IMR-90 (cell line): Measurements from ENCODE around the gene CAMK2B. TPM values are rescaled to one million over a fixed set of nuclear protein-coding genes. Genes with fewer than 3 reads are reported as not detected.

ENCODE experiments used
- ATAC-seq: fragments of 200-7000 bp; cut with Tn5 transposase; 2 replicates; pipeline ENCODE4 v1.9.1; 2020; ENCODE audit warnings: low read depth, mild to moderate bottlenecking, moderate library complexity
- BruUV-seq: library from RNA; stranded (reverse); fragments of 400-500 nt; replicated peaks from 2 replicates; lab custom pipeline; 2021; lab: Mats Ljungman, UMichigan
- CTCF ChIA-PET: fragments of 300-600 bp; formaldehyde crosslinking; extraction: SDS; loops from one replicate; lab custom pipeline; 2021; ENCODE audit warnings: antibody characterized with exemption; lab: Yijun Ruan, JAX
- POLR2A ChIA-PET: fragments of 300-600 bp; sonication (Branson Sonifier 250); formaldehyde crosslinking; loops from one replicate; lab custom pipeline; 2022; ENCODE audit warnings: antibody characterized with exemption; ENCODE audit not compliant: unreplicated experiment; lab: Charles Lee
- DNase-seq: peaks from one replicate; pipeline ENCODE4 v3.0.0; 2013
- H2AFZ ChIP-seq: replicated peaks from 2 replicates; pipeline ENCODE3; 2013; ENCODE audit warnings: low read length, mild to moderate bottlenecking; ENCODE audit not compliant: poor library complexity
- H2AK5ac ChIP-seq: 2 replicates; pipeline ENCODE4 v1.6.1; 2013; ENCODE audit warnings: low read depth, low read length, inconsistent platforms
- H2AK9ac ChIP-seq: replicated peaks from 2 replicates; pipeline ENCODE3; 2013; ENCODE audit warnings: mild to moderate bottlenecking, low read depth, low read length, moderate library complexity; ENCODE audit not compliant: poor library complexity
- H2BK120ac ChIP-seq: 2 replicates; pipeline ENCODE4 v1.6.1; 2013; ENCODE audit warnings: low read depth, low read length, inconsistent platforms
- H2BK15ac ChIP-seq: 3 replicates; pipeline ENCODE4 v1.6.1; 2013; ENCODE audit warnings: low read depth, low read length, inconsistent platforms
- H2BK20ac ChIP-seq: 2 replicates; pipeline ENCODE4 v1.6.1; 2013; ENCODE audit warnings: low read depth, mild to moderate bottlenecking, inconsistent platforms, low read length, moderate library complexity
- H2BK5ac ChIP-seq: 2 replicates; pipeline ENCODE4 v1.6.1; 2013; ENCODE audit warnings: mild to moderate bottlenecking, low read depth, low read length, inconsistent platforms; ENCODE audit not compliant: poor library complexity, severe bottlenecking
- H3K14ac ChIP-seq: replicated peaks from 2 replicates; pipeline ENCODE4 v1.6.1; 2013; ENCODE audit warnings: low read depth, low read length, inconsistent platforms
- H3K18ac ChIP-seq: 2 replicates; pipeline ENCODE4 v1.6.1; 2013; ENCODE audit warnings: low read depth, low read length, control low read depth
- H3K23ac ChIP-seq: 2 replicates; pipeline ENCODE4 v1.6.1; 2013; ENCODE audit warnings: low read depth, low read length, inconsistent platforms
- H3K27ac ChIP-seq: 2 replicates; pipeline ENCODE4 v1.5.1; 2013; ENCODE audit warnings: mild to moderate bottlenecking, control low read depth, low read length; ENCODE audit not compliant: insufficient read depth
- H3K27me3 ChIP-seq: 2 replicates; pipeline ENCODE4 v1.6.1; 2013; ENCODE audit warnings: low read length; ENCODE audit not compliant: control insufficient read depth, insufficient read depth
- H3K36me3 ChIP-seq: 2 replicates; pipeline ENCODE4 v1.6.1; 2013; ENCODE audit warnings: low read length, mixed read lengths; ENCODE audit not compliant: control insufficient read depth, insufficient read depth
- H3K4ac ChIP-seq: 2 replicates; pipeline ENCODE4 v1.6.1; 2013; ENCODE audit warnings: low read depth, low read length, inconsistent platforms
- H3K4me1 ChIP-seq: 2 replicates; pipeline ENCODE4 v1.6.1; 2013; ENCODE audit warnings: low read length, mixed read lengths; ENCODE audit not compliant: control insufficient read depth, insufficient read depth
- H3K4me2 ChIP-seq: 2 replicates; pipeline ENCODE4 v1.6.1; 2013; ENCODE audit warnings: low read depth, mild to moderate bottlenecking, control low read depth, low read length, moderate library complexity
- H3K4me3 ChIP-seq: 2 replicates; pipeline ENCODE4 v1.5.1; 2013; ENCODE audit warnings: low read depth, mild to moderate bottlenecking, control low read depth, low read length, moderate library complexity; ENCODE audit not compliant: insufficient read depth
- H3K56ac ChIP-seq: 2 replicates; pipeline ENCODE4 v1.6.1; 2013; ENCODE audit warnings: low read length, inconsistent platforms; ENCODE audit not compliant: insufficient read depth; ENCODE audit errors: extremely low read depth
- H3K79me1 ChIP-seq, 2 experiments: 2 replicates each; pipeline ENCODE4 v1.6.1; 2013; ENCODE audit warnings: low read length in 2 of 2, inconsistent platforms in 1 of 2, low read depth in 1 of 2
- H3K9ac ChIP-seq: 2 replicates; pipeline ENCODE4 v1.6.1; 2013; ENCODE audit warnings: low read depth, low read length, control low read depth
- H3K9me1 ChIP-seq: 2 replicates; pipeline ENCODE4 v1.6.1; 2013; ENCODE audit warnings: low read length, inconsistent platforms; ENCODE audit not compliant: insufficient read depth
- H3K9me3 ChIP-seq: 2 replicates; pipeline ENCODE4 v1.6.1; 2013; ENCODE audit warnings: low read length; ENCODE audit not compliant: control insufficient read depth, insufficient read depth
- H4K20me1 ChIP-seq: 2 replicates; pipeline ENCODE4 v1.6.1; 2013; ENCODE audit warnings: low read length, inconsistent platforms; ENCODE audit not compliant: insufficient read depth
- H4K5ac ChIP-seq: 2 replicates; pipeline ENCODE4 v1.6.1; 2013; ENCODE audit warnings: mild to moderate bottlenecking, low read depth, low read length, control low read depth
- H4K8ac ChIP-seq, 2 experiments: 2 replicates each; pipeline ENCODE4 v1.6.1; 2013; ENCODE audit warnings: low read depth in 2 of 2, low read length in 2 of 2, control low read depth in 1 of 2, inconsistent platforms in 1 of 2
- H4K91ac ChIP-seq: 2 replicates; pipeline ENCODE4 v1.6.1; 2013; ENCODE audit warnings: low read depth, low read length, inconsistent platforms; ENCODE audit not compliant: insufficient read depth
- BHLHE40 ChIP-seq: fragments of 150-350 bp; IDR thresholded peaks from 2 replicates; pipeline ENCODE4 v1.6.1; 2016; ENCODE audit warnings: mild to moderate bottlenecking, low read depth, low read length
- CEBPB ChIP-seq: IDR thresholded peaks from 2 replicates; pipeline ENCODE4 v1.6.1; 2012; ENCODE audit warnings: low read depth, low read length, improper control_type of control experiment
- FOS ChIP-seq: fragments of 150-350 bp; IDR thresholded peaks from 2 replicates; pipeline ENCODE4 v1.6.1; 2016; ENCODE audit warnings: low read depth, low read length
- MAZ ChIP-seq: IDR thresholded peaks from 2 replicates; pipeline ENCODE4 v1.6.1; 2012; ENCODE audit warnings: low read depth, mild to moderate bottlenecking, low read length, improper control_type of control experiment, moderate library complexity, borderline replicate concordance
- RAD21 ChIP-seq: IDR thresholded peaks from 2 replicates; pipeline ENCODE4 v1.6.1; 2012; ENCODE audit warnings: low read length, improper control_type of control experiment
- RCOR1 ChIP-seq: IDR thresholded peaks from 2 replicates; pipeline ENCODE4 v1.6.1; 2012; ENCODE audit warnings: mild to moderate bottlenecking, low read length, improper control_type of control experiment; ENCODE audit not compliant: insufficient replicate concordance
- SMC3 ChIP-seq: fragments of 150-350 bp; IDR thresholded peaks from 2 replicates; pipeline ENCODE4 v1.6.1; 2016; ENCODE audit warnings: low read depth, mild to moderate bottlenecking, antibody characterized with exemption, low read length, moderate library complexity
- USF2 ChIP-seq: fragments of 150-350 bp; IDR thresholded peaks from 2 replicates; pipeline ENCODE4 v1.6.1; 2017; ENCODE audit warnings: mild to moderate bottlenecking, antibody characterized with exemption, low read length, low read depth
- WGBS, 2 experiments: methylation state at CpG; one replicate each; pipeline versions ENCODE4 v1.1.5 to v1.1.7; 2013; ENCODE audit warnings: missing lambda C conversion rate in 2 of 2; ENCODE audit not compliant: insufficient read length in 1 of 2; ENCODE audit errors: extremely low coverage in 2 of 2; 5-methylcytosine and 5-hydroxymethylcytosine counted together
- dilution Hi-C: fragments of 300-500 bp; cut with HindIII; formaldehyde crosslinking; loops from one replicate; pipeline ENCODE4 v1.14.3; 2018; ENCODE audit warnings: low sequenced_read_pairs; ENCODE audit not compliant: unreplicated experiment
- in situ Hi-C: fragments of 300-500 bp; cut with MboI; formaldehyde crosslinking; loops from 3 replicates; pipeline ENCODE4 v1.14.3; 2019; ENCODE audit warnings: low sequenced_read_pairs, inconsistent platforms, mixed read lengths
- intact Hi-C: fragments of 100-400 bp; cut with micrococcal nuclease; formaldehyde crosslinking; loops from 2 replicates; pipeline ENCODE4 v1.10.0; 2022
- polyA plus RNA-seq, 3 experiments: library from polyadenylated mRNA; depleted of rRNA; stranded (reverse); fragments of >200 nt; gene quantifications; 2 replicates each; pipeline ENCODE4 v1.2.3, GENCODE V29; 2012; ENCODE audit warnings: low replicate concordance in 1 of 3
- total RNA-seq: library from RNA; depleted of rRNA; stranded (reverse); fragments of >200 nt; gene quantifications from 2 replicates; pipeline ENCODE4 v1.2.3, GENCODE V29; 2012
- TF ChIP-seq, protein P1 (sequence below): conservative IDR thresholded peaks from 2 replicates; pipeline ENCODE4 v1.5.1; 2012; ENCODE audit warnings: mild to moderate bottlenecking, low read depth, low read length, improper control_type of control experiment

CAMK2B gene
- total and polyA plus RNA-seq, 2 of the 4 experiments (the other 2 are of a cell fraction) = 0.18 to 0.36 TPM

GRCh38 chr7:44330331-44330730 is 4.9 kb upstream of the CAMK2B start:
- Histone ChIP-seq H3K79me1 (no peaks in the 10 kb centered on the region), H4K20me1 (no peaks in the 10 kb centered on the region), H2AK5ac (no peak overlapping the region), H3K4ac (no peak overlapping the region), H3K18ac (no peak overlapping the region), H3K27ac (no peak overlapping the region), H2BK5ac (no peak overlapping the region), H2AK9ac (no peak overlapping the region), H3K56ac (no peak overlapping the region), H3K4me3 (no peak overlapping the region), H2BK20ac (no peak overlapping the region), H4K91ac (no peak overlapping the region), H2AFZ (no peak overlapping the region), H3K4me2 (no peak overlapping the region), H4K5ac (no peak overlapping the region), H2BK120ac (no peak overlapping the region), H4K8ac (no peak overlapping the region), H3K27me3 (peaks cover 24% of the 10 kb centered on the region), H3K4me1 (no peaks in the 10 kb centered on the region; the same call in 1 of the 2 replicates), H2BK15ac (no peak overlapping the region), H3K9me3 (no peaks in the 10 kb centered on the region), H3K23ac (no peak overlapping the region), H3K9ac (no peak overlapping the region), H3K14ac (no peak overlapping the region), H3K36me3 (no peaks in the 10 kb centered on the region), H3K9me1 (no peaks in the 10 kb centered on the region)
- dilution Hi-C loops (no loop called here), intact Hi-C loops (no loop called here), in situ Hi-C loops (no loop called here)
- POLR2A ChIA-PET = no interaction called here
- DNase-seq (no peak), ATAC-seq (no peak; the same call in 1 of the 2 replicates)
- CTCF ChIA-PET = interaction anchor here (1.4 kb wide), 1 partner anchor 89 kb away, joined by 3 read pairs; no protein-coding TSS in a partner anchor
- 79% methylated on average over 6 of the region's 6 CpGs; no CpG with 5 or more reads in 1 of the 2 experiments for WGBS, 2 experiments
- BruUV-seq = no TSS peak
- TF ChIP-seq FOS = no peak
- no peak for TF ChIP-seq BHLHE40
- TF ChIP-seq RCOR1 = no peak
- no peak for TF ChIP-seq CEBPB
- TF ChIP-seq USF2 = peak; percentile 13; the same call in 1 of the 2 replicates
- TF ChIP-seq SMC3 = no peak
- TF ChIP-seq, protein P1, sequence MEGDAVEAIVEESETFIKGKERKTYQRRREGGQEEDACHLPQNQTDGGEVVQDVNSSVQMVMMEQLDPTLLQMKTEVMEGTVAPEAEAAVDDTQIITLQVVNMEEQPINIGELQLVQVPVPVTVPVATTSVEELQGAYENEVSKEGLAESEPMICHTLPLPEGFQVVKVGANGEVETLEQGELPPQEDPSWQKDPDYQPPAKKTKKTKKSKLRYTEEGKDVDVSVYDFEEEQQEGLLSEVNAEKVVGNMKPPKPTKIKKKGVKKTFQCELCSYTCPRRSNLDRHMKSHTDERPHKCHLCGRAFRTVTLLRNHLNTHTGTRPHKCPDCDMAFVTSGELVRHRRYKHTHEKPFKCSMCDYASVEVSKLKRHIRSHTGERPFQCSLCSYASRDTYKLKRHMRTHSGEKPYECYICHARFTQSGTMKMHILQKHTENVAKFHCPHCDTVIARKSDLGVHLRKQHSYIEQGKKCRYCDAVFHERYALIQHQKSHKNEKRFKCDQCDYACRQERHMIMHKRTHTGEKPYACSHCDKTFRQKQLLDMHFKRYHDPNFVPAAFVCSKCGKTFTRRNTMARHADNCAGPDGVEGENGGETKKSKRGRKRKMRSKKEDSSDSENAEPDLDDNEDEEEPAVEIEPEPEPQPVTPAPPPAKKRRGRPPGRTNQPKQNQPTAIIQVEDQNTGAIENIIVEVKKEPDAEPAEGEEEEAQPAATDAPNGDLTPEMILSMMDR = no peak
- TF ChIP-seq RAD21 = no peak
- TF ChIP-seq MAZ = no peak
